ENCODE data around the gene XPO5.

GRCh38 chr6:43516367-43516696 lies 59.5 kb downstream of the XPO5 start:
- TF ChIP-seq CTCF (conservative IDR thresholded peaks at IDR 0.05; ENCODE audit: low read depth in 2 of 2), result no peak
- no peak for TF ChIP-seq EZH2 (IDR thresholded peaks at IDR 0.05; ENCODE audit: low read depth, unreplicated experiment)
